22Rv1 (cell line): ENCODE data around the gene KIAA1671.

Experiments used
- CTCF ChIP-seq: fragments of 450-650 bp; IDR thresholded peaks from 2 replicates; pipeline ENCODE4 v1.5.1; 2017; ENCODE audit warnings: mild to moderate bottlenecking
- ZFX ChIP-seq: fragments of 450-650 bp; IDR thresholded peaks from 2 replicates; pipeline ENCODE4 v1.6.1; 2017; ENCODE audit warnings: antibody characterized with exemption, borderline replicate concordance

DNA sequence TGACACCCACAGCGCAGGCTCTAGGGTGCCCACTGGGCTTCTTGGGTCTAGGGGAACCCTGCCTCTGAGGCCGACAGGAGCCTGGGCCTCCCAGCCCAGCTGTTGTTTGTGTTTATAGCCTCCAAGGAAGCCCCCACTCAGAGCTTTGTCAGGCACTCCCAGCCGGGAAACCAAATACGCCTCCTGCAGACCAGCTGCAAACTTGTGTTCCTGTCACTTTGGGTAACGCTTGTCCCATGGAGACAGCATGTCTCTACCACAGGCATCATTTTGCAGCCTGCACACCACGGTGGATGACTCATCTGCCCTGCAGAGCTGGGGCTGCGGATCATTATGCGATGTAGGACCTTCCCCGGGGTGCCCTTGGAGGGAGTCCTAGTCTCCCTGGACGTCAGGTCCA, 206.5 kb downstream of the KIAA1671 start:
- TF ChIP-seq CTCF, result no peak
- no peak for TF ChIP-seq ZFX
